Measurements from ENCODE around the gene GSC2.

GRCh38 chr22:19111584-19111983, 38.5 kb downstream of the GSC2 start:
- TF ChIP-seq, protein P1, sequence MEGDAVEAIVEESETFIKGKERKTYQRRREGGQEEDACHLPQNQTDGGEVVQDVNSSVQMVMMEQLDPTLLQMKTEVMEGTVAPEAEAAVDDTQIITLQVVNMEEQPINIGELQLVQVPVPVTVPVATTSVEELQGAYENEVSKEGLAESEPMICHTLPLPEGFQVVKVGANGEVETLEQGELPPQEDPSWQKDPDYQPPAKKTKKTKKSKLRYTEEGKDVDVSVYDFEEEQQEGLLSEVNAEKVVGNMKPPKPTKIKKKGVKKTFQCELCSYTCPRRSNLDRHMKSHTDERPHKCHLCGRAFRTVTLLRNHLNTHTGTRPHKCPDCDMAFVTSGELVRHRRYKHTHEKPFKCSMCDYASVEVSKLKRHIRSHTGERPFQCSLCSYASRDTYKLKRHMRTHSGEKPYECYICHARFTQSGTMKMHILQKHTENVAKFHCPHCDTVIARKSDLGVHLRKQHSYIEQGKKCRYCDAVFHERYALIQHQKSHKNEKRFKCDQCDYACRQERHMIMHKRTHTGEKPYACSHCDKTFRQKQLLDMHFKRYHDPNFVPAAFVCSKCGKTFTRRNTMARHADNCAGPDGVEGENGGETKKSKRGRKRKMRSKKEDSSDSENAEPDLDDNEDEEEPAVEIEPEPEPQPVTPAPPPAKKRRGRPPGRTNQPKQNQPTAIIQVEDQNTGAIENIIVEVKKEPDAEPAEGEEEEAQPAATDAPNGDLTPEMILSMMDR (IDR thresholded peaks at IDR 0.05; ENCODE audit: low read depth, low read length, poor library complexity, severe bottlenecking): no peak
- TF ChIP-seq EZH2phosphoT487 (IDR thresholded peaks at IDR 0.05; ENCODE audit: borderline replicate concordance, low read length): no peak

All from DOHH2 (cell line).